GM19351 (cell line): ENCODE measurements around the gene GATAD2A.
"Not testable (repeated sequence)": the region's sequence is repeated elsewhere in the genome, so short reads cannot be mapped to it uniquely, and the experiment has no call there.

Source experiments
- ATAC-seq: cut with Tn5 transposase; IDR thresholded peaks from one replicate; pipeline ENCODE4 v1.9.1; 2021; ENCODE audit warnings: mild to moderate bottlenecking, moderate library complexity; ENCODE audit not compliant: unreplicated experiment

The GATAD2A gene

DNA sequence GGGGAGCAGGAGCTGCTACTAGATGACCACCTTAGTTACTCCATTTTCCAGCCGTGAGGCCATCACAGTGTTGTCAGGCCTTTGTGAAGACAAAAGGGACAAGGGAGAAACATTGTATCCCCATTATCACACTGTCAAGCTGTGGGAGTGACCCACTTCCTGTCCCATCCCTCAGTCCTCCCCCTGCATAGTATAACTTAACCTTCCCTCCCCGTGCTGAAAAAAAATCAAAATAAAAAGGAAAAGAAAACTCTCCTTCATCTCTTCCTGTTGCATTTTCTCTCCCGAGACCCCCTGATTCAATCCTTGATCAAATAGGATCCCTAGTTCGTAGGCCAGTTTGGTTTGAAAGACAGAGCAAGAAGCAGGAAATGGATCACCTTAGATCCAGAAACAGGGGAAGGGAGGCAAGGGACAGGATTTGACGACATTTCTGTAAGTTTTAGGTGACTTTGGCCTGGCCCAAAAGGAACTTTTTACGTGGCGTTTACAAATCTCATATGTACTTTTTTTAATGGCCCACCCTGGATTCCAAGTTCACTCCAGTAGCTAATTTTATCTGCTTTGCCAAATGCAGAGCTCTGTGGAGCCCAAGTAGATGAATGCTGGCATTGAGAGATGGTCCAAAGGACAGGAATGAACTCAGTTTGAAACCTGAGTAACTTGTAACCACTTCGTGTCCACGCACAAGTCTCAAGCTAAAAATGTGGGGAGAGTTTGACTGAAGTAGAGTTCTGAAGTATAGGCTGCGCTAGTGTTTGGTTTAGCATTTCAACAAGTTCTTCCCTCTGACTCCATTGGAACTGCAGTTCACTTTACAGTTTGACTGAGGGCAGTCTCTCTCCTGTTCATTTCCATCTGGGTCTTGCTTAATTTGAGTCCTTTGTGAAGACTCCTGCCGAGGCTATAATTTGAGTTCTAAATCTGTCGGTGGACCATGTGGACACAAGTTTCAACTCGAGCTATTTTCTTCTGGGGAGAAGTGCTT, 16.6 kb upstream of the GATAD2A start:
- no peak for ATAC-seq

- not testable (repeated sequence) for ATAC-seq
Measured at GRCh38 chr19:19389683-19390082, 15.8 kb upstream of the GATAD2A start.

- ATAC-seq: not testable (repeated sequence)
Measured at GRCh38 chr19:19394333-19394732, 11.1 kb upstream of the GATAD2A start.

DNA sequence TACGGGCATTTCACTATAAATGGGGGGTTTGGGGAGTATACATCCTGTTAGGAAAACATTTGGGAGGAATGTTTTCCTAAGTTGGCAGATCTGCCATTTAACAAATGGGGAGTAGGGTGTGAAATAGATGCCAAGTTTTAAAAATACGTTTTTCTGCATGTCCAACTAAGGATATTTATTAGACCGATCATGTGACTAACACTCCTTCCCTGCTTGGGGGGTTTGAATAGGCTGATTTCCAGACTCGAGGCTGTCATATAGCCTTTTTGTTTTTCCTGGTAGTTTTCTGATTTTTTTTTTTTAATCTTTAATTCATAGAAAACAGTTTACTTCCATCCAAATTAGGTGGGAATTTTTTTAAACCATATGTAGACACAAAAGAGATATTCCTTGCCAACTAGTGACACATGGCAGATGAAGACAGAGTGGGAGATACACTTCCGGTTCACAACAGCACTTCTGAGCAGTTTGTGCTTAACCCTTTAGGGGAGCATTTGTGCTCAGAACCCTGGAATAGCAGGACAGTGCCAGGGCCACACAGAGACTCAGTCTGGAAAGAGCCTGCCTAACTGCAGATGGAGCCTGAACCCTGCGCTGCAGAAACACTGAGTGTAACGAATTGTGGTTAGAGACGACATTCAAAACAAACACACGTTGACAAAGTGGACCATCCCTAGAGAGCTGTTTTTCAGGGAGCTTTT, 5.6 kb upstream of the GATAD2A start:
- no peak for ATAC-seq

DNA sequence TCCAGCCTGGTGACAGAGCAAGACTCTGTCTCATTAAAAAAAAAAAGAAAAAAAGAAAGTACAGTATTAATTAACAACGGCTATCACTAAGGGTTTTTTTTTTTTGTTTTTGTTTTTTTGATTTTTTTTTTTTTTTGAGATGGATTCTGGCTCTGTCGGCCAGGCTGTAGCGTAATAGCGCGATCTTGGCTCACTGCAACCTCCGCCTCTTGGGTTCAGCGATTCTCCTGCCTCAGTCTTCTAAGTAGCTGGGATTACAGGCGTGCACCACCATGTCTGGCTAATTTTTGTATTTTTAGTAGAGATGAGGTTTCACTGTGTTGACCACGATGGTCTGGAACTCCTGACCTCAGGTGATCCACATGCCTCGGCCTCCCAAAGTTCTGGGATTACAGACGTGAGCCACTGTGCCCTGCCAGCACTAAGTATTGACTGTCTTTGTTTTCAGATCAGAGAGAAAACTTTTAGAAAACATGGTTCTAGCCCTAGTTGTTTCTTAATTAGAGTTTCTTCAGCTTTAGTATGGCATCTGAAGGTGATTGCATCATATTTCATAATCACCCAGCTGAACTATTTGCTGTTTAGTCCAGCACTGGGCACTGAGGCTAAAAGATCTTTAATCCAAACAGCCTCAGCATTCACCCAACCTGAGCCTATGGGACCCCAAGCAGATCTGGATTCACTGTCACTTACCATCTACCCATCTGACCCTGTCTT, 2.7 kb upstream of the GATAD2A start:
- ATAC-seq: no peak

GRCh38 chr19:19403373-19403901, 2.0 kb upstream of the GATAD2A start:
- ATAC-seq: no peak

GRCh38 chr19:19405971-19406877, 749 bp downstream of the GATAD2A start:
- peak; percentile 29 for ATAC-seq

DNA sequence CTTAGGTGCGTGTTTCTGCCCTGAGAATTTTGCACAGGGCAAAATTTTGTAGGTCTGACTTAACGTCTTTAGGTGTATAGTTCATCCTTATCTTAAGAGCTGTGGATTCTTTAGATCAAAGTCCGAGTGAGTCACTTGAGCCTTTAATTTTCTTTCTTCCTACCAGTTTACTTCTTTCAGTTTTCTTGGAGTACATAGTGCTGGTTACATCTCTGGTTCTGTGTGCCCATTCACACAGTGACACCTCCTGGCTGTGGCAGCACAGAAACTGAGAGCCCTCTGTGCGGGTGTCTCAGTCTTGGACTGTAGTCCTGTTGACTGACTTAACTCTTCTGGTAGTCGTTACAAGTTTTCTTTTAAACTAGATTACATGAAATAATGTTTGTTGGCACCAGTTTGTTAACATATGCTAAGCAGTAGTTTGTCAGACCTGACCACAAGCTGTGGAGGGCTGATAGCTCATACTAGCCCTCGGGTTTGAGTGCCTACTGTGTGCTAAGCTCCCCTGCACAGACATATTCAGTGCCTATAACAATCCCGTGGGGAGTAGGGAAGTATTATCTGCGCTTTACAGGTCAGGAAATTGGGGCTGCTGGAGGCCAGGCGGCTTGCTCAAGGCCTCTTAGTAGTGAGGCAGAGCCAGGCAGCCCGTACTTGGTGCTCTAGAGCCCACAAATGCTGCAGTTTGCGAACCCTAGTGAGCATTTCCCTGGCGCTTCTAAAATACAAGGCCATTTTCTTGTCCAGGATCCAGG, 1.6 kb downstream of the GATAD2A start:
- peak; percentile 38 for ATAC-seq

DNA sequence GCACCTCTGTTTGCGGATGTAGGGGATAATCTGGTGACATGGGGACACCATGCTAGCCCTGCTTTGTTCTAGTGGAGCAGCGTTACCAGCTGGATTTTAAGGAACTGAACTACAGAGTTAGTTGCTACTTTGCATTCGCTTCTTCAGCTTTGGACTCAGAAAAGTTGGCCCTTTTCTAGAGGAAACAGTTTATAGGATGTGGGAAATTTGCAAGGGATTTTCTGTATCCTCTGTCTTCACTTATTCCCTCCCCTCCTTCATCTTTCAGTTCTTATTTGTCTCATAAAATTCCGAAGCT, 2.1 kb downstream of the GATAD2A start:
- ATAC-seq: no peak

- no peak for ATAC-seq
Measured at GRCh38 chr19:19409205-19409604, 3.7 kb downstream of the GATAD2A start.

GRCh38 chr19:19409631-19410030, 4.2 kb downstream of the GATAD2A start:
- no peak for ATAC-seq

DNA sequence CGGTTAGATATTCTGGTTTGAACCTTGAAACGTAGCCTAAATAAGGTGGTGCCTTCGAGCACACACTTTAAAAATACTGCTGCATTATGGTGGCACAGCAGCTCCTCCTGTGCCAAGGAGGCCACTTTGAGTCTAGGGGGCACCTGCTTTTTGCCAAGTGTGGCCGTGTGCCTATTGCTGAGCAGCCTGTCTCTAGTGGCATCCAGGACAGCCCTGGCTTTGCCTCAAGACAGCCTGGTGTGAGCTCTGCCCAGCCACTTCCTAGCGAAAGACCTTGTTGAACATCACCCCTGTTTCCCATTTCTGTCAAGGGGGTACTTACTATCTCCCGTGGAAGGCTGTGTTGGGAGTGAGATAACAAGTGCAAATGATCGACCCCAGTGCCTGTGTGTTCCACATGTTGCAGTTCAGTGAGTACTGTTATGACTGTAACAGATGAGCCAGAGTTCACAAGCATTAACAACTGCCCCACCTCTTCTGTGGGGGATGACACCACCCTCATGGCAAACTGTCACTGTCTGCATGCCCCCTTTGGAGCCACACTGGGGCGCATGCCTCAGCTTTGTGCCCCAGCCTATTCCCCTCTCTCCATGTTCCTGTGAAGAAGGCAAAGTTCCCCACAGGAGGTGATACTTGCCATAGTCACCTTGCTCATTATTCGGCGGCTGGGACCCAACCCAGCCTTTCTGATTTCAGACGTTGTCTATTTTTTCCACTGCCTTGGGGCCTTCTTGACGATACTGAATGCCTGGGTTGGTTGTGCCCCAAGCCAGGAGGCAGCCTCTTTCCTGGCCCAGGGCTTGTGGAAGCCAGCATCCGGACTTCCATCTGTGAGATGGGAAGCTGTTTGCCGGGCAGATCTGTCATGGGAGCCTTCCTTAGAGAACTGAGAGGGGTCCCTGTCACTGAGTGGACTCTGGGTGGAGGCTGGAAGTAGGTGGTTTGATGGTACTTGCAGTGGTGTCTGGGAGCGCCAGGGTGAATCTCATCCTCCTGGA, 5.4 kb downstream of the GATAD2A start:
- peak; percentile 47 for ATAC-seq

- ATAC-seq: no peak
Measured at GRCh38 chr19:19416280-19416679, 10.8 kb downstream of the GATAD2A start.

DNA sequence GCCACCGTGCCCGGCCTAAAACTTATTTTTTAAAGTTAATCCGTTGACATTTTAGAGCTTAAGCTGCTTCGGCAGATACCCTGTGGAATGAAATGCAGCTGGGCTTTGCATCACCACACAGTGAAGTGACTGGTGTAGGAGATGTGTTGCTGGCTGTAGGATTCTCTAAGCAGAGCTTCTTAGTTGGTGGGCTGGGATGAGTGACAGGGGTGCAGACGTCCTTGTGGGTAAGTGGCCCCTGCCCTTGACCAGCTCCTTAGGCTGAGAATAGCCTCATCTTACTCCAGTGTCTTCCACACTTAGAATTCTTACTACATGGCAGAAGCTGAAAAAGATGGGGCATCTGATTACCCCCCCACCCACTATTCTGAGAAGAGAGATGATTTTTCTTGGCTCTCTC, 11.6 kb downstream of the GATAD2A start:
- ATAC-seq: no peak

DNA sequence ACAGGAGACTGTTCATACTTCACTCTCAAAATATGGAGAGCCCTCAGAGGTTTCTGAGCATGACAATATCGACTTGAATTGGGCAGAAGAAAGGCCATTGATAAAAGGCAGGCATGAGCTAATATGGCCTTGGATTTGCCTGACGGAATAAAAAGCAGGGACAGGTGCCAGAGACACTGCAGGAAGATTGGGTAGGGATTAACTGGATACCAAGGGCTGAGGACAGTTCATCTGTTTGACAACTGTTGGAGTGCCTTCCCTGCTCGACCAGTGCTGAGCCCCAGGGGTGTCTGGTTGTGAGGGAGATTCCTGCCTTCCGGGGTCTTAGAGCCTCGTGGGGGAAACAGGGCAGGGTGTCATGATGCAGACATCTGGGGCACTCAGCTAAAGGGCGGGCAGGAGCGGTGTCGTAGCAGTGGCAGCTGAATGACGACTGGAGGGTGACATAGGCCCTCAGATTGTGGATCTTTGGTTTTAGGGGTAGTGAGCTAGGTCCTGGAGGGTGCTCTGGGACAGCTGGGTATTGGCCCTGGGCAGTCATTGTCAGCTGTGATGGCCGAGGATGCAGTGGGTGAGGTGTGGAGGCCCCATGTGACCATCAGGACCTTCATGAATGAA, 12.3 kb downstream of the GATAD2A start:
- no peak for ATAC-seq

- no peak for ATAC-seq
Measured at GRCh38 chr19:19418555-19419260, 13.2 kb downstream of the GATAD2A start.

DNA sequence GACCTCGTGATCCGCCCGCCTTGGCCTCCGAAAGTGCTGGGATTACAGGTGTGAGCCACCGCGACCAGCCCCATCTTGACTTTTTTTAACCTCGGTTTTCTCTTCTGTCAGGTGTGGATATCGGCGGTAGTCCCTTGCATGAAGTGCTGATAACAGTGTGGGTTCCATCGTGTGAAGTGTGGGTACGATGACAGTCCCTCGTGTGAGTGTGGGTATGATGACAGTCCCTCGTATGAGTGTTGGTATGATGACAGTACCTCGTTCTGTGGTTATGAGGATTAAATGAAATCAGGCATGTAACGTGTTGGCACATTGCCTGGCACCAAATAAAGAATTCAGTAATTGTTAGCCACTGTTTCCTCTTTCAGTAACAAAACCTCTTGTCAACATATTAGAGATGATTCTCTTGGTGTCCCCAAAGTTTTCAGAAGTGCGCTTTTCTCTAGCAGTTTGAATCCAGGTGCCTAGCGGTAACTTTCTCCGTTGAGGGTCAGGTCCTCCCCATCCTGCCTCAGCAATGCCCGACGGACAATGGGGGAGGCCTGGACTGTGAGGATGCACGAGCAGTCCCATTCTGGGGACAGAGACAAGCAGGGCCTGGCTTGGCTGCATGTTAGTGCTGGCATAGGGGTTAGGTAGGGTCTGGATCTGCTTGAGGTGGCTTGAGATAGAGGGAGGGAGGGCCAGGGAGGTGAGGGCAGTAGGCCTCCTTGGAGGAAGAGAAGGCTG, 15.3 kb downstream of the GATAD2A start:
- no peak for ATAC-seq
